ENCODE data around the gene NCOA1. TPM values are rescaled to one million over a fixed set of nuclear protein-coding genes. Genes with fewer than 3 reads are reported as not detected.

NCOA1 gene
- total RNA-seq, 1 experiment from 2014 or later = 37.1 TPM

GRCh38 chr2:24520175-24520574 is 29.1 kb downstream of the NCOA1 start:
- Mint-ChIP-seq H3K36me3 (ENCODE audit: insufficient read depth, unreplicated experiment) (no peaks in the 10 kb centered on the region), H3K4me3 (ENCODE audit: unreplicated experiment) (no peak overlapping the region), H3K4me1 (ENCODE audit: low read depth, unreplicated experiment) (peaks cover 26% of the 10 kb centered on the region), H3K9me3 (ENCODE audit: unreplicated experiment) (peaks cover 19% of the 10 kb centered on the region), H3K27ac (ENCODE audit: unreplicated experiment) (no peak overlapping the region), H3K27me3 (ENCODE audit: insufficient read depth, unreplicated experiment) (no peaks in the 10 kb centered on the region)
- intact Hi-C loops (cut with micrococcal nuclease; ENCODE audit: unreplicated experiment) = no loop called here
- POLR2A ChIA-PET = no interaction called here
- DNase-seq = no peak
- Histone ChIP-seq H3K4me3 (ENCODE audit: low read depth, low read length) (no peak overlapping the region), H3K4me1 (no peaks in the 10 kb centered on the region), H3K27me3 (replicated peaks; ENCODE audit: control insufficient read depth, insufficient read depth, low read length) (no peaks in the 10 kb centered on the region), H3K36me3 (ENCODE audit: control insufficient read depth, insufficient read depth, low read length) (no peaks in the 10 kb centered on the region), H3K9me3 (no peaks in the 10 kb centered on the region)
- BruUV-seq (replicated peaks) = no TSS peak
- CTCF ChIA-PET = interaction anchor here (0.6 kb wide), 1 partner anchor 168 kb away, joined by 3 read pairs; no protein-coding TSS in a partner anchor
- no peak for TF ChIP-seq CTCF (IDR thresholded peaks at IDR 0.05; ENCODE audit: insufficient read depth in 1 of 2, low read depth in 1 of 2, low read length in 1 of 2, severe bottlenecking in 1 of 2, unreplicated experiment in 1 of 2)

GRCh38 chr2:24521162-24521857 is 30.3 kb downstream of the NCOA1 start:
- CTCF ChIA-PET = no interaction called here
- Mint-ChIP-seq H3K4me1 (ENCODE audit: low read depth, unreplicated experiment) (peaks cover 19% of the 10 kb centered on the region), H3K27me3 (ENCODE audit: insufficient read depth, unreplicated experiment) (no peaks in the 10 kb centered on the region), H3K4me3 (ENCODE audit: unreplicated experiment) (no peak overlapping the region), H3K27ac (ENCODE audit: unreplicated experiment) (no peak overlapping the region), H3K9me3 (ENCODE audit: unreplicated experiment) (peaks cover 19% of the 10 kb centered on the region), H3K36me3 (ENCODE audit: insufficient read depth, unreplicated experiment) (no peaks in the 10 kb centered on the region)
- no peaks in the 10 kb centered on the region for H3K4me1 ChIP-seq
- H3K4me3 ChIP-seq (ENCODE audit: low read depth, low read length) = no peak overlapping the region
- no peaks in the 10 kb centered on the region for H3K36me3 ChIP-seq (ENCODE audit: control insufficient read depth, insufficient read depth, low read length)
- BruUV-seq (replicated peaks) = no TSS peak
- POLR2A ChIA-PET = no interaction called here
- no peak for DNase-seq
- H3K9me3 ChIP-seq = no peaks in the 10 kb centered on the region
- intact Hi-C loops (cut with micrococcal nuclease; ENCODE audit: unreplicated experiment) = no loop called here
- H3K27me3 ChIP-seq (replicated peaks; ENCODE audit: control insufficient read depth, insufficient read depth, low read length) = no peaks in the 10 kb centered on the region
- TF ChIP-seq CTCF (IDR thresholded peaks at IDR 0.05; ENCODE audit: insufficient read depth in 1 of 2, low read depth in 1 of 2, low read length in 1 of 2, severe bottlenecking in 1 of 2, unreplicated experiment in 1 of 2) = no peak

DNA sequence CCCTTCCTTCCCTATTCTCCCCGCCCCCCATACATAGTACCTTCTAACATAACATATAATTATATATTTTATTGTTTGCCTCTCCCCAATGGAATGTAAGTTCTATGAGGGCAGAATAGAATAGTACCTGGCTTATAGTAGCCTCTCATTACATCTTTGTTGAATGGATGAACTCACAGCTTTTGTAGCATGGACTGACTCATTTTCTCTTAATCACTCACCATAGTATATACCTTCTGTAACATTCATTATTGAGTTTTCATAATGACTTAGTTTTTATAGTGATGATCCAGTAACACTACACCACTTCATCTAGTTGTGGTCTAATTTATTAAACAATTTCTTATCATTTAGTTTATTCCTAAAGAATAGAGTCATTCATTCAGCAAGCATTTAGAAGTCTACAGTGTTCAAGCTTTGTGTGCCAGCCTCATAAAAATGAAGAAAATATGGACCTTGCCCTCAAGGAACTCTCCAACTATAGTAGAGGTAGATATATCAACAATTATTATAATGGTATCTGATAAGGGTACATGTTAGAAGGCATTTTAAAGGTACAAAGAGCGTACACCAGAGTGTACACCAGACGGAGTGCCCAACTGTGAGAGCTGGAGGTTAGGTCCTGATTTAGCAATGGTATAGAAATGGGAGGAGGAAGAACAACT is 31.1 kb downstream of the NCOA1 start:
- H3K27me3 ChIP-seq (replicated peaks; ENCODE audit: control insufficient read depth, insufficient read depth, low read length) = no peaks in the 10 kb centered on the region
- Mint-ChIP-seq H3K9me3 (ENCODE audit: unreplicated experiment) (peaks cover 19% of the 10 kb centered on the region), H3K27ac (ENCODE audit: unreplicated experiment) (no peak overlapping the region), H3K36me3 (ENCODE audit: insufficient read depth, unreplicated experiment) (no peaks in the 10 kb centered on the region), H3K27me3 (ENCODE audit: insufficient read depth, unreplicated experiment) (no peaks in the 10 kb centered on the region), H3K4me1 (ENCODE audit: low read depth, unreplicated experiment) (peaks cover 11% of the 10 kb centered on the region), H3K4me3 (ENCODE audit: unreplicated experiment) (no peak overlapping the region)
- H3K4me1 ChIP-seq = no peaks in the 10 kb centered on the region
- ChIA-PET POLR2A (no interaction called here), CTCF (no interaction called here)
- DNase-seq = no peak
- intact Hi-C loops (cut with micrococcal nuclease; ENCODE audit: unreplicated experiment) = no loop called here
- no TSS peak for BruUV-seq (replicated peaks)
- H3K4me3 ChIP-seq (ENCODE audit: low read depth, low read length) = no peak overlapping the region
- TF ChIP-seq CTCF (IDR thresholded peaks at IDR 0.05; ENCODE audit: insufficient read depth in 1 of 2, low read depth in 1 of 2, low read length in 1 of 2, severe bottlenecking in 1 of 2, unreplicated experiment in 1 of 2) = no peak
- H3K9me3 ChIP-seq = no peaks in the 10 kb centered on the region
- no peaks in the 10 kb centered on the region for H3K36me3 ChIP-seq (ENCODE audit: control insufficient read depth, insufficient read depth, low read length)

Data from Caco-2 (cell line).